GM12892 (cell line): ENCODE data around the gene CBL.
"Not testable (repeated sequence)": the region's sequence is repeated elsewhere in the genome, so short reads cannot be mapped to it uniquely, and the experiment has no call there.

ENCODE experiments used
- DNase-seq: peaks from one replicate; pipeline ENCODE4 v3.0.0; 2011; ENCODE audit not compliant: insufficient read length
- FAIRE-seq: peaks from 2 replicates; lab custom pipeline; 2011; peaks lifted over from hg19 to GRCh38; lab: Jason Lieb, UNC
- POLR2A ChIP-seq: IDR thresholded peaks from 2 replicates; pipeline ENCODE4 v1.6.1; 2011; ENCODE audit warnings: low read depth, low read length, control low read depth
- POLR2AphosphoS5 ChIP-seq: IDR thresholded peaks from 2 replicates; pipeline ENCODE4 v1.6.1; 2011; ENCODE audit warnings: low read depth, low read length, control low read depth
- TAF1 ChIP-seq: IDR thresholded peaks from 2 replicates; pipeline ENCODE4 v1.6.1; 2011; ENCODE audit warnings: low read depth, mild to moderate bottlenecking, control low read depth, low read length, borderline replicate concordance

Gene CBL

GRCh38 chr11:119202554-119202953 lies 3.6 kb upstream of the CBL start:
- no peak for DNase-seq
- TF ChIP-seq POLR2A (no peak), POLR2AphosphoS5 (no peak), TAF1 (no peak)
- FAIRE-seq = no peak

- FAIRE-seq (no peak), DNase-seq (no peak)
- TF ChIP-seq POLR2A = no peak
- TF ChIP-seq POLR2AphosphoS5 = no peak
- no peak for TF ChIP-seq TAF1
Measured at GRCh38 chr11:119204066-119204465, 2.1 kb upstream of the CBL start.

GRCh38 chr11:119205080-119205479 lies 1.1 kb upstream of the CBL start:
- no peak for TF ChIP-seq POLR2AphosphoS5
- FAIRE-seq (peak; percentile 63), DNase-seq (no peak)

GRCh38 chr11:119206511-119207414 lies 624 bp downstream of the CBL start:
- FAIRE-seq (no peak), DNase-seq (peak; percentile 60)
- TF ChIP-seq TAF1 (no peak), POLR2A (no peak), POLR2AphosphoS5 (no peak)

- no peak for FAIRE-seq
- no peak for TF ChIP-seq TAF1
- TF ChIP-seq POLR2A = no peak
- TF ChIP-seq POLR2AphosphoS5 = no peak
- DNase-seq = no peak
Measured at GRCh38 chr11:119207415-119207960, 1.3 kb downstream of the CBL start.

GRCh38 chr11:119209186-119209585 lies 3.0 kb downstream of the CBL start:
- DNase-seq (no peak), FAIRE-seq (no peak)
- no peak for TF ChIP-seq POLR2A
- no peak for TF ChIP-seq POLR2AphosphoS5
- no peak for TF ChIP-seq TAF1

GRCh38 chr11:119210050-119210449 lies 3.9 kb downstream of the CBL start:
- DNase-seq (no peak), FAIRE-seq (no peak)
- TF ChIP-seq TAF1 (no peak), POLR2AphosphoS5 (no peak), POLR2A (no peak)

- no peak for FAIRE-seq
- no peak for DNase-seq
- no peak for TF ChIP-seq TAF1
- no peak for TF ChIP-seq POLR2A
- no peak for TF ChIP-seq POLR2AphosphoS5
Measured at GRCh38 chr11:119218141-119218878, 12.2 kb downstream of the CBL start.

GRCh38 chr11:119222308-119222707 lies 16.2 kb downstream of the CBL start:
- no peak for TF ChIP-seq POLR2A
- no peak for TF ChIP-seq POLR2AphosphoS5
- no peak for TF ChIP-seq TAF1
- no peak for FAIRE-seq
- DNase-seq = no peak

GRCh38 chr11:119222891-119223290 lies 16.8 kb downstream of the CBL start:
- no peak for FAIRE-seq
- DNase-seq = no peak
- TF ChIP-seq TAF1 (no peak), POLR2A (no peak), POLR2AphosphoS5 (no peak)

- FAIRE-seq = no peak
- DNase-seq = no peak
- TF ChIP-seq POLR2AphosphoS5 (no peak), TAF1 (no peak), POLR2A (no peak)
Measured at GRCh38 chr11:119223856-119224255, 17.7 kb downstream of the CBL start.

GRCh38 chr11:119228535-119229287 lies 22.6 kb downstream of the CBL start:
- DNase-seq, FAIRE-seq: not testable (repeated sequence)
